Gastroesophageal sphincter (tissue), 4 donors: ENCODE measurements around the gene CEP162. TPM values are rescaled to one million over a fixed set of nuclear protein-coding genes. Genes with fewer than 3 reads are reported as not detected.
"Not testable (repeated sequence)": the region's sequence is repeated elsewhere in the genome, so short reads cannot be mapped to it uniquely, and the experiment has no call there.

Experiments
- ATAC-seq: fragments of 150-250 bp; one replicate; pipeline ENCODE4 v1.9.1; 2016; ENCODE audit warnings: mild to moderate bottlenecking, moderate library complexity
- H3K27ac ChIP-seq, 4 donors: fragments of 200-600 bp; sonication (generic) in 3 of 4; 1 replicate in 3 of 4; 2 replicates in 1 of 4; pipeline ENCODE4 v1.5.1; 2016 to 2019
- H3K27me3 ChIP-seq: fragments of 200-600 bp; sonication (generic); one replicate; pipeline ENCODE4 v1.5.1; 2019
- H3K36me3 ChIP-seq, 2 donors: fragments of 200-600 bp; sonication (generic); one replicate each; pipeline ENCODE4 v1.5.1; 2019; ENCODE audit warnings: control low read depth in 1 of 2
- H3K4me1 ChIP-seq, 3 donors: fragments of 200-600 bp; sonication (generic); 1 replicate in 2 of 3; 2 replicates in 1 of 3; pipeline ENCODE4 v1.5.1; 2016 to 2019; ENCODE audit warnings: control low read depth in 2 of 3
- H3K4me3 ChIP-seq, 2 donors: fragments of 200-600 bp; sonication (generic); one replicate each; pipeline ENCODE4 v1.5.1; 2019; ENCODE audit warnings: mild to moderate bottlenecking in 1 of 2, moderate library complexity in 1 of 2
- H3K9me3 ChIP-seq, 3 donors: fragments of 200-600 bp; sonication (generic); one replicate each; pipeline ENCODE4 v1.5.1; 2017 to 2019; ENCODE audit warnings: control low read depth in 2 of 3
- CTCF ChIP-seq, 4 experiments: fragments of 200-600 bp in 2 of 4; fragments of 450-650 bp in 2 of 4; sonication (generic) in 1 of 4; IDR thresholded peaks; one replicate each; pipeline ENCODE4 v1.5.1; 2017 to 2019; ENCODE audit warnings: antibody characterized with exemption in 4 of 4, mild to moderate bottlenecking in 2 of 4, moderate library complexity in 2 of 4
- EP300 ChIP-seq: sonication (generic); formaldehyde crosslinking; IDR thresholded peaks from one replicate; pipeline ENCODE4 v1.6.1; 2017; ENCODE audit warnings: antibody characterized with exemption, mild to moderate bottlenecking
- POLR2A ChIP-seq, 2 donors: fragments of 450-650 bp; IDR thresholded peaks; one replicate each; pipeline ENCODE4 v1.6.1; 2017; ENCODE audit warnings: antibody characterized with exemption in 2 of 2, mild to moderate bottlenecking in 2 of 2, moderate library complexity in 1 of 2
- POLR2AphosphoS5 ChIP-seq: sonication (generic); formaldehyde crosslinking; IDR thresholded peaks from one replicate; pipeline ENCODE4 v1.6.1; 2017; ENCODE audit warnings: antibody characterized with exemption
- WGBS, 2 donors: methylation state at CpG; one replicate each; pipeline ENCODE4 v1.1.5; 2018; ENCODE audit warnings: low coverage in 1 of 2; 5-methylcytosine and 5-hydroxymethylcytosine counted together
- total RNA-seq, 4 donors: library from RNA; depleted of rRNA; stranded (reverse); fragments of >200 nt; gene quantifications; one replicate each; pipeline ENCODE4 v1.1.0, GENCODE V29; 2016

Gene CEP162
- total RNA-seq, 4 donors from 2014 or later, result 5.2 to 19.0 (median 9.5) TPM

- peaks cover 0 to 60% of the 10 kb centered on the region in 2 donors for H3K36me3 ChIP-seq
- ATAC-seq, result no peak
- 97 to 100% methylated on average over 1 to 5 of the region's 5 CpGs for WGBS, 2 donors
These were observed 92.2 kb downstream of the CEP162 start for GRCh38 chr6:84135291-84135690.

GRCh38 chr6:84133385-84133784 lies 94.1 kb downstream of the CEP162 start:
- not testable (repeated sequence) for H3K27me3 ChIP-seq
- peaks cover 0 to 48% of the 10 kb centered on the region in 2 donors for H3K36me3 ChIP-seq
- WGBS, 2 donors, result 100% methylated on average over 1 of the region's 9 CpGs; no CpG with 5 or more reads in 1 of the 2 donors

More at GRCh38 chr6:84135291-84135690, 92.2 kb downstream of the CEP162 start:
- no peaks in the 10 kb centered on the region for H3K27me3 ChIP-seq
- H3K4me1 ChIP-seq, result no peaks in the 10 kb centered on the region
- no peak overlapping the region for H3K27ac ChIP-seq
- H3K9me3 ChIP-seq, result peaks cover 0 to 9% (median 0%) of the 10 kb centered on the region in 3 donors
- TF ChIP-seq POLR2A (IDR thresholded peaks at IDR 0.05) (no peak), EP300 (no peak), CTCF (IDR thresholded peaks at IDR 0.05) (no peak), POLR2AphosphoS5 (no peak)
- H3K4me3 ChIP-seq, result no peak overlapping the region

GRCh38 chr6:84129588-84129987 lies 97.9 kb downstream of the CEP162 start:
- not testable (repeated sequence) for H3K4me3 ChIP-seq, ATAC-seq, H3K4me1 ChIP-seq, H3K9me3 ChIP-seq, H3K27me3 ChIP-seq, H3K27ac ChIP-seq
- peaks cover 0 to 41% of the 10 kb centered on the region in 2 donors for H3K36me3 ChIP-seq
- WGBS, 2 donors, result 75% methylated on average over 1 of the region's 1 CpG; no CpG with 5 or more reads in 1 of the 2 donors

More at GRCh38 chr6:84133385-84133784, 94.1 kb downstream of the CEP162 start:
- H3K4me3 ChIP-seq, H3K9me3 ChIP-seq, H3K27ac ChIP-seq, ATAC-seq, H3K4me1 ChIP-seq: not testable (repeated sequence)

- H3K27me3 ChIP-seq, result no peaks in the 10 kb centered on the region
- 100% methylated on average over 1 to 2 of the region's 2 CpGs for WGBS, 2 donors
- no peaks in the 10 kb centered on the region for H3K4me1 ChIP-seq
- H3K9me3 ChIP-seq, result no peaks in the 10 kb centered on the region
- TF ChIP-seq POLR2AphosphoS5 (no peak), EP300 (no peak), POLR2A (IDR thresholded peaks at IDR 0.05) (no peak), CTCF (IDR thresholded peaks at IDR 0.05) (no peak)
- H3K27ac ChIP-seq, result no peak overlapping the region
- H3K36me3 ChIP-seq, result peaks cover 0 to 31% of the 10 kb centered on the region in 2 donors
- H3K4me3 ChIP-seq, result no peak overlapping the region
- ATAC-seq, result no peak
These were observed 104.3 kb downstream of the CEP162 start for GRCh38 chr6:84123186-84123585.

- peaks cover 0 to 5% of the 10 kb centered on the region in 2 donors for H3K36me3 ChIP-seq
- no peak overlapping the region for H3K4me3 ChIP-seq
- peaks cover 0 to 6% (median 0%) of the 10 kb centered on the region in 3 donors for H3K9me3 ChIP-seq
- no peak overlapping the region for H3K27ac ChIP-seq
- no peaks in the 10 kb centered on the region for H3K4me1 ChIP-seq
- no peak for ATAC-seq
- H3K27me3 ChIP-seq, result no peaks in the 10 kb centered on the region
- TF ChIP-seq EP300 (no peak), CTCF (IDR thresholded peaks at IDR 0.05) (no peak), POLR2AphosphoS5 (no peak), POLR2A (IDR thresholded peaks at IDR 0.05) (no peak)
These were observed 108.2 kb downstream of the CEP162 start for GRCh38 chr6:84119277-84119676.

GRCh38 chr6:84118191-84118590 lies 109.3 kb downstream of the CEP162 start:
- no peaks in the 10 kb centered on the region for H3K36me3 ChIP-seq

GRCh38 chr6:84114933-84115594 lies 112.4 kb downstream of the CEP162 start:
- WGBS, 2 donors, result 20% methylated on average over 1 of the region's 8 CpGs; no CpG with 5 or more reads in 1 of the 2 donors
- not testable (repeated sequence) for H3K36me3 ChIP-seq, H3K27me3 ChIP-seq, H3K9me3 ChIP-seq, ATAC-seq, H3K27ac ChIP-seq, H3K4me3 ChIP-seq, H3K4me1 ChIP-seq

More at GRCh38 chr6:84118191-84118590, 109.3 kb downstream of the CEP162 start:
- H3K9me3 ChIP-seq, result peaks cover 0 to 6% (median 0%) of the 10 kb centered on the region in 3 donors
- TF ChIP-seq POLR2AphosphoS5 (no peak), EP300 (no peak), POLR2A (IDR thresholded peaks at IDR 0.05) (no peak), CTCF (IDR thresholded peaks at IDR 0.05) (no peak)
- 92 to 100% methylated on average over 1 to 2 of the region's 5 CpGs for WGBS, 2 donors
- H3K4me3 ChIP-seq, result no peak overlapping the region
- no peaks in the 10 kb centered on the region for H3K27me3 ChIP-seq
- no peak for ATAC-seq
- H3K27ac ChIP-seq, result no peak overlapping the region
- H3K4me1 ChIP-seq, result no peaks in the 10 kb centered on the region

GRCh38 chr6:84111351-84111750 lies 116.1 kb downstream of the CEP162 start:
- not testable (repeated sequence) for H3K4me1 ChIP-seq, H3K27ac ChIP-seq, H3K4me3 ChIP-seq, H3K27me3 ChIP-seq, H3K36me3 ChIP-seq, ATAC-seq, H3K9me3 ChIP-seq
- WGBS, 2 donors, result 63 to 67% methylated on average over 1 of the region's 1 CpG
